Smooth muscle cell (in vitro differentiated cells): ENCODE data around the gene XIRP2. TPM values are rescaled to one million over a fixed set of nuclear protein-coding genes. Genes with fewer than 3 reads are reported as not detected.

Source experiments
- DNase-seq: peaks from one replicate; lab custom pipeline; 2025; ENCODE audit not compliant: unreplicated experiment; lab: John Stamatoyannopoulos, UW
- H2AFZ ChIP-seq: fragments of 200-600 bp; sonication (generic); 2 replicates; pipeline ENCODE4 v1.6.0; 2016; ENCODE audit warnings: antibody characterized with exemption, low read depth, mild to moderate bottlenecking
- H3F3A ChIP-seq: fragments of 200-600 bp; sonication (generic); 2 replicates; pipeline ENCODE4 v1.6.0; 2017; ENCODE audit warnings: antibody characterized with exemption, low read depth
- H3K27ac ChIP-seq: fragments of 200-600 bp; sonication (generic); 2 replicates; pipeline ENCODE4 v1.5.1; 2016; ENCODE audit warnings: low read depth, mild to moderate bottlenecking
- H3K27me3 ChIP-seq: fragments of 200-600 bp; sonication (generic); 2 replicates; pipeline ENCODE4 v1.6.1; 2016; ENCODE audit warnings: low read depth, mild to moderate bottlenecking
- H3K36me3 ChIP-seq: fragments of 200-600 bp; sonication (generic); 2 replicates; pipeline ENCODE4 v1.5.1; 2016; ENCODE audit warnings: low read depth
- H3K4me1 ChIP-seq: fragments of 200-600 bp; sonication (generic); 2 replicates; pipeline ENCODE4 v1.5.1; 2016; ENCODE audit warnings: low read depth
- H3K4me2 ChIP-seq: fragments of 200-600 bp; sonication (generic); 2 replicates; pipeline ENCODE4 v1.6.0; 2016; ENCODE audit warnings: mild to moderate bottlenecking
- H3K4me3 ChIP-seq: fragments of 200-600 bp; sonication (generic); 2 replicates; pipeline ENCODE4 v1.5.1; 2016; ENCODE audit warnings: mild to moderate bottlenecking
- H3K79me2 ChIP-seq: fragments of 200-600 bp; sonication (generic); 2 replicates; pipeline ENCODE4 v1.6.0; 2016; ENCODE audit warnings: low read depth, mild to moderate bottlenecking
- H3K9ac ChIP-seq: fragments of 200-600 bp; sonication (generic); 2 replicates; pipeline ENCODE4 v1.6.0; 2016; ENCODE audit warnings: low read depth
- H3K9me3 ChIP-seq: fragments of 200-600 bp; sonication (generic); replicated peaks from 2 replicates; pipeline ENCODE4 v1.5.1; 2016; ENCODE audit warnings: low read depth
- H4K20me1 ChIP-seq: fragments of 200-600 bp; sonication (generic); 2 replicates; pipeline ENCODE4 v1.6.0; 2016; ENCODE audit warnings: low read depth
- WGBS: methylation state at CpG from one replicate; pipeline ENCODE4 v1.1.7; 2016; ENCODE audit warnings: low lambda C conversion rate; 5-methylcytosine and 5-hydroxymethylcytosine counted together
- polyA plus RNA-seq: library from polyadenylated mRNA; unstranded; fragments of >200 nt; fragmentation: Nextera tagmentation; extraction: Ambion mirVana; gene quantifications from 2 replicates; pipeline ENCODE4 v1.2.1, GENCODE V29; 2016
- total RNA-seq: library from RNA; depleted of rRNA; stranded (reverse); fragments of >200 nt; gene quantifications from 2 replicates; pipeline ENCODE4 v1.2.3, GENCODE V29; 2014
- TF ChIP-seq, protein P1 (sequence below): fragments of 200-600 bp; sonication (generic); IDR thresholded peaks from 2 replicates; pipeline ENCODE4 v1.5.1; 2017; ENCODE audit warnings: borderline replicate concordance, mild to moderate bottlenecking, antibody characterized with exemption; ENCODE audit not compliant: insufficient read depth, poor library complexity, severe bottlenecking

The XIRP2 gene
- total and polyA plus RNA-seq, 2 experiments from 2014 or later: not detected

DNA sequence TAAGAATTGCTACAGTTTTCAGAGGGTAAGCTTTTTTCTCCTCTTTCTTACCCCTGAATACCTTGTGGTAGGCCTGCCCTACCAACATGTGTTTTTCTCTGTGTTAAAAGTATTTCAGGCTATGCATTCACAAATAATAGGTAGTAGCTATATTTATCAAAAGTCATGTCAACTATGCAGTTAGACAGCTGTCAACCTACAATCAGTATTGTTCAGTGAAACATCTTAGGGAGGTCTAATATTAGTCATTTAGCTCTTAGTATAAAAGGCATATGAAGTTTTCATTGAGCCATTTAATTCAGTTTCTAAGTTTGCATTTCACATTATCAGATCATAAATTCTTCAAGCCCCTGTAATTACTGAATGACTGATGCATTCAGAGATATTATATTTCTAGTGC, 36.7 kb downstream of the XIRP2 start:
- Histone ChIP-seq H3K9ac (no peak overlapping the region), H3K27me3 (no peaks in the 10 kb centered on the region), H3K4me3 (no peak overlapping the region), H3K9me3 (no peaks in the 10 kb centered on the region), H3K79me2 (no peaks in the 10 kb centered on the region), H3F3A (no peaks in the 10 kb centered on the region), H4K20me1 (no peaks in the 10 kb centered on the region), H3K4me1 (no peaks in the 10 kb centered on the region), H3K27ac (no peak overlapping the region), H2AFZ (no peak overlapping the region), H3K36me3 (no peaks in the 10 kb centered on the region), H3K4me2 (no peak overlapping the region)
- DNase-seq: no peak
- TF ChIP-seq, protein P1, sequence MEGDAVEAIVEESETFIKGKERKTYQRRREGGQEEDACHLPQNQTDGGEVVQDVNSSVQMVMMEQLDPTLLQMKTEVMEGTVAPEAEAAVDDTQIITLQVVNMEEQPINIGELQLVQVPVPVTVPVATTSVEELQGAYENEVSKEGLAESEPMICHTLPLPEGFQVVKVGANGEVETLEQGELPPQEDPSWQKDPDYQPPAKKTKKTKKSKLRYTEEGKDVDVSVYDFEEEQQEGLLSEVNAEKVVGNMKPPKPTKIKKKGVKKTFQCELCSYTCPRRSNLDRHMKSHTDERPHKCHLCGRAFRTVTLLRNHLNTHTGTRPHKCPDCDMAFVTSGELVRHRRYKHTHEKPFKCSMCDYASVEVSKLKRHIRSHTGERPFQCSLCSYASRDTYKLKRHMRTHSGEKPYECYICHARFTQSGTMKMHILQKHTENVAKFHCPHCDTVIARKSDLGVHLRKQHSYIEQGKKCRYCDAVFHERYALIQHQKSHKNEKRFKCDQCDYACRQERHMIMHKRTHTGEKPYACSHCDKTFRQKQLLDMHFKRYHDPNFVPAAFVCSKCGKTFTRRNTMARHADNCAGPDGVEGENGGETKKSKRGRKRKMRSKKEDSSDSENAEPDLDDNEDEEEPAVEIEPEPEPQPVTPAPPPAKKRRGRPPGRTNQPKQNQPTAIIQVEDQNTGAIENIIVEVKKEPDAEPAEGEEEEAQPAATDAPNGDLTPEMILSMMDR: no peak

DNA sequence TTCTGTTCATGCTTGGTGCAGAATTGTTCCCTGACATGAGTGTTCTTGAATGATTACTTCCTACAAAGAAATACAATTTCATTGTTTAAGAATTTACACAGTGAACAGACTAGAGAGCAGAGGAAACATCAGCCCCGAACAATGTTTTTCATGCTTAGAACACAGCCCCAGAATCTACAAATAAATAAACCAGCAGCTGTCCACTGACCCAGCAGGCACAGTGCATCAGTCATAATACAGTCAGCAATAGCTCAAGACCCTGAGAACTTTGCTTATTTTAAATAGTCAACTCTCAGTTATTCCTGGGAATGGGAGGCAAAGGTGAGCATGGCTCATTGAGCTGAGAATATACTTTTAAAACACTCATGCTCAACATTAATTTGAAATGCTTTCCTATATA, 38.4 kb downstream of the XIRP2 start:
- WGBS: 79% methylated on average over 1 of the region's 1 CpG
- Histone ChIP-seq H3K4me1 (no peaks in the 10 kb centered on the region), H3K79me2 (no peaks in the 10 kb centered on the region), H4K20me1 (no peaks in the 10 kb centered on the region), H3K4me2 (no peak overlapping the region), H3K36me3 (no peaks in the 10 kb centered on the region), H3K4me3 (no peak overlapping the region), H3K27ac (no peak overlapping the region), H3K27me3 (no peaks in the 10 kb centered on the region), H3K9ac (no peak overlapping the region), H2AFZ (no peak overlapping the region), H3F3A (no peaks in the 10 kb centered on the region), H3K9me3 (no peaks in the 10 kb centered on the region)
- no peak for DNase-seq
- TF ChIP-seq, protein P1: no peak

DNA sequence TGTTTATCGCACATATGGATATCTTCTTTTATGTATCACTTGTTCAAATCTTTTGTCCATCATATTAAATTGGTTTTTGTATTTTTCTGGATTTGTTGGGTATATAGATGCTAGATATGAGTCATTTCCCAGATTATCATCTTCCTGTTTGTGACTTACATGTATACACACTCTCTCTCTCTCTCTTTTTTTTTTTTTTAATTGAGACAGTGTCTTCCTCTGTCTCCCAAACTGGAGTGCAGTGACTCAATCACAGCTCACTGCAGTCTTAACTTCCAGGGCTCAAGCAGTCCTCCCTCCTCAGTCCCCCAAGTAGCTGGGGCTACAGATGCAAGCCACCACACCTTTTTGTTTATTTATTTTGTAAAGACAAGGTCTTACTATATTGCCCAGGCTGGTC, 43.8 kb downstream of the XIRP2 start:
- Histone ChIP-seq H3K36me3 (no peaks in the 10 kb centered on the region), H3K79me2 (no peaks in the 10 kb centered on the region), H3K9ac (no peak overlapping the region), H3K4me3 (no peak overlapping the region), H3F3A (no peaks in the 10 kb centered on the region), H3K4me1 (no peaks in the 10 kb centered on the region), H3K9me3 (no peaks in the 10 kb centered on the region), H3K27me3 (no peaks in the 10 kb centered on the region), H4K20me1 (no peaks in the 10 kb centered on the region), H3K27ac (no peak overlapping the region), H2AFZ (no peak overlapping the region), H3K4me2 (no peak overlapping the region)
- no peak for DNase-seq
- WGBS: 97% methylated on average over 1 of the region's 1 CpG
- TF ChIP-seq, protein P1: no peak

DNA sequence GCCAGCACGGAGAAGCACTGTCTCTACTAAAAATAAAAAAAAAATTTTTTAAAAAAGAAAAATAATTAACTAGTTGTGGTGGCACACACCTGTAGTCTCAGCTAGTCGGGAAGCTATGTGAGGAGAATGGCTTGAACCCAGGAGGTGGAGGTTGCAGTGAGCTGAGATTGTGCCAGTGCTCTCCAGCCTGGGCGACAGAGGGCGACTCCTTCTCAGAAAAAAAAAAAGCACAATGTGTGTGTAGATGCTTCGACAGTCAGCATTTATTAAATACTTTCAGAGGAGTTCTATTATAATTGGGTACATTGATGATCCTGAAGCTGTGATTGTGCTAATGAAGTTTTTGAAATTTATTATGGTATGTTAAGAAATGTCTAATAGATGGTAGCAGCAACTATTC, 46.5 kb downstream of the XIRP2 start:
- Histone ChIP-seq H4K20me1 (no peaks in the 10 kb centered on the region), H3K79me2 (no peaks in the 10 kb centered on the region), H3K9ac (no peak overlapping the region), H3F3A (no peaks in the 10 kb centered on the region), H3K4me1 (no peaks in the 10 kb centered on the region), H3K27me3 (no peaks in the 10 kb centered on the region), H3K36me3 (no peaks in the 10 kb centered on the region), H3K4me2 (no peak overlapping the region), H3K9me3 (no peaks in the 10 kb centered on the region), H2AFZ (no peak overlapping the region), H3K4me3 (no peak overlapping the region), H3K27ac (no peak overlapping the region)
- WGBS: 76% methylated on average over 5 of the region's 5 CpGs
- no peak for DNase-seq
- TF ChIP-seq, protein P1: no peak
